Left ventricle myocardium inferior (tissue), 1 donor: ENCODE measurements around the gene IL18BP. TPM values are rescaled to one million over a fixed set of nuclear protein-coding genes. Genes with fewer than 3 reads are reported as not detected.

Experiments used
- DNase-seq: peaks from one replicate; pipeline ENCODE4 v3.0.0-alpha.2; 2020
- H3K27ac ChIP-seq: fragments of 200-600 bp; replicated peaks from 2 replicates; pipeline ENCODE4 v1.8.0; 2021
- H3K27me3 ChIP-seq: fragments of 200-600 bp; 2 replicates; pipeline ENCODE4 v1.8.0; 2021; ENCODE audit warnings: low read depth
- H3K36me3 ChIP-seq: fragments of 200-600 bp; 2 replicates; pipeline ENCODE4 v1.8.0; 2021
- H3K4me1 ChIP-seq: fragments of 200-600 bp; 2 replicates; pipeline ENCODE4 v1.8.0; 2021
- H3K4me3 ChIP-seq: fragments of 200-600 bp; 2 replicates; pipeline ENCODE4 v1.8.0; 2021; ENCODE audit warnings: mild to moderate bottlenecking, moderate library complexity
- H3K9me3 ChIP-seq: fragments of 200-600 bp; replicated peaks from 2 replicates; pipeline ENCODE4 v1.8.0; 2021
- intact Hi-C: fragments of 100-400 bp; cut with micrococcal nuclease; formaldehyde crosslinking; loops from one replicate; pipeline ENCODE4 v1.11.0; 2022
- total RNA-seq: library from RNA; stranded (reverse); fragmentation: NEBNext Ultra II Directional; extraction: Animal tissue kit (Norgen Biotek cat#: 25700); gene quantifications from one replicate; pipeline ENCODE4 v1.2.1, GENCODE V29; 2021
- TF ChIP-seq, protein P1 (sequence below): fragments of 200-600 bp; IDR thresholded peaks from 2 replicates; pipeline ENCODE4 v1.8.0; 2021; ENCODE audit warnings: antibody characterized with exemption, mild to moderate bottlenecking, borderline replicate concordance
- donor health status: DM: no; HTN: yes; CAD: no; lungs with severe emphysema.

The IL18BP gene
- total RNA-seq, 1 donor from 2014 or later: 4.9 TPM

DNA sequence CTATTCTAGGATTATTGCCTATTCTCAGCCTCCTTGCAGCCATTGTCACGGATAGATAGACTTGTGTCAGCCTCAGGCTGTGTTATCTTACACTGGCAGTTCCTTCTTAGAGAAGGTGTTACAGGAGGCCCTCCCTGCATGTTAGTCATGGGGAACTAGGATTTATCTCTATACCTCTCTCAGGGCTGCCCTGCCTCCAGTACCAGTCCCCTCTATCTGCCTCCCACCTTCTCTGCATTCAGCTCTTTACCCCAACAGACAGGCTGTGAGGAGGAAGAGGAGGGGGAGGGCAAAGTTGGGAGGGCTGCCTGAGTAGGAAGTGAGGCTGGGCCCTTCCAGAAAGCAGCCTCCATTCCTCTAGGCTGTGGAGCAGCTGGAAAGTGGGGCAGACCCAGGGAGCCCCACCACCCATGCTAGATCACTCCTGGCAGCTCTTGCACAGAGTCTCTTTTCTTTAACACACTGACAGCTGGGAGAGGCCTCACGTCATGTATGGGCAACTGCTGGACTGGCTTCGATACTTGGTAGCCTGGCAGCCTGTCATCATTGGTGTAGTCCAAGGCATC, 2.9 kb upstream of the IL18BP start:
- Histone ChIP-seq H3K27me3 (no peaks in the 10 kb centered on the region), H3K36me3 (peaks cover 15% of the 10 kb centered on the region), H3K9me3 (no peaks in the 10 kb centered on the region), H3K4me3 (no peak overlapping the region), H3K27ac (no peak overlapping the region), H3K4me1 (peaks cover 40% of the 10 kb centered on the region)
- TF ChIP-seq, protein P1, sequence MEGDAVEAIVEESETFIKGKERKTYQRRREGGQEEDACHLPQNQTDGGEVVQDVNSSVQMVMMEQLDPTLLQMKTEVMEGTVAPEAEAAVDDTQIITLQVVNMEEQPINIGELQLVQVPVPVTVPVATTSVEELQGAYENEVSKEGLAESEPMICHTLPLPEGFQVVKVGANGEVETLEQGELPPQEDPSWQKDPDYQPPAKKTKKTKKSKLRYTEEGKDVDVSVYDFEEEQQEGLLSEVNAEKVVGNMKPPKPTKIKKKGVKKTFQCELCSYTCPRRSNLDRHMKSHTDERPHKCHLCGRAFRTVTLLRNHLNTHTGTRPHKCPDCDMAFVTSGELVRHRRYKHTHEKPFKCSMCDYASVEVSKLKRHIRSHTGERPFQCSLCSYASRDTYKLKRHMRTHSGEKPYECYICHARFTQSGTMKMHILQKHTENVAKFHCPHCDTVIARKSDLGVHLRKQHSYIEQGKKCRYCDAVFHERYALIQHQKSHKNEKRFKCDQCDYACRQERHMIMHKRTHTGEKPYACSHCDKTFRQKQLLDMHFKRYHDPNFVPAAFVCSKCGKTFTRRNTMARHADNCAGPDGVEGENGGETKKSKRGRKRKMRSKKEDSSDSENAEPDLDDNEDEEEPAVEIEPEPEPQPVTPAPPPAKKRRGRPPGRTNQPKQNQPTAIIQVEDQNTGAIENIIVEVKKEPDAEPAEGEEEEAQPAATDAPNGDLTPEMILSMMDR: no peak
- DNase-seq: no peak
- intact Hi-C loops: no loop called here

DNA sequence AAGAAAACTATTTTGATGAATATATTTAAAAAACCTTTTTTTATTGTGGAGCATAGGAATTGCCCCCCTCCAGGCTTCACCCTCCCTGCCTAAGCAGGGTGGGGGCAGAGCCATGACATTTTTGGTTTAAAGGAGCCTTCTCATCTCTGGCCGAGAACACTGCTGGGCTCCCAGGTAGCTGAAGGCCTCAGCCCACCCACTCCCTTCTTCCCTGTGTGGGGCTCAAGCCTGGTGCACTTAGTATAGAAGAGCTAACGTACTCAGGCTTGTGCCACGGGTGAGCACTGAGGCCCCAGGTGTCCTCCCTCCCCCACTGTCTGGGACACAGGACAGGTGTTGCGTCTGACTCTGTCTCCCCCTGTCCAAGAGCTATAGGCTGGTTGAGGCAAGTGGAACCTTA, 2.2 kb upstream of the IL18BP start:
- no peak for DNase-seq
- Histone ChIP-seq H3K9me3 (no peaks in the 10 kb centered on the region), H3K27ac (no peak overlapping the region), H3K27me3 (no peaks in the 10 kb centered on the region), H3K4me1 (peaks cover 42% of the 10 kb centered on the region), H3K4me3 (no peak overlapping the region), H3K36me3 (peaks cover 14% of the 10 kb centered on the region)
- TF ChIP-seq, protein P1: no peak
- intact Hi-C loops: no loop called here

DNA sequence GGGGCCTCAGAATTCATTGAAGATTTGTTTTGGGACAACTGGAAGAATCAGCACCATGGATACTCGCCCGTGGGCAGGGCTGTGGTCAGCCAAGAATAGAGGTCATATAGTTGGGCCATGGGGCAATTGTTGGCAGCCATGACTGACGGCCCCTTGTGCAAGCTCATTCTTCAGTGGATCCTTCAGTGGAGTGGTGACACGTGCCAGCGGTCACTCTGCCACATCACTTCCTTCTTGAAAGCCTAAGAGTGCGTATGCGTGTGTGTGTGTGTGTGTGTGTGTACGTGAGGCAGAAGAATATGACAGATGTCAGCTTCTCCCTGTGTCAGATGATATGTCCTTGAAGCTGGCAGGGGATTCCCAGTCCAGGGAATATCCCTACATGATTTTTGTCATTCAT, 1.8 kb upstream of the IL18BP start:
- TF ChIP-seq, protein P1: no peak
- Histone ChIP-seq H3K36me3 (peaks cover 12% of the 10 kb centered on the region), H3K27ac (no peak overlapping the region), H3K9me3 (no peaks in the 10 kb centered on the region), H3K4me1 (peaks cover 42% of the 10 kb centered on the region), H3K27me3 (no peaks in the 10 kb centered on the region), H3K4me3 (no peak overlapping the region)
- intact Hi-C loops: no loop called here
- peak; percentile 66 for DNase-seq

DNA sequence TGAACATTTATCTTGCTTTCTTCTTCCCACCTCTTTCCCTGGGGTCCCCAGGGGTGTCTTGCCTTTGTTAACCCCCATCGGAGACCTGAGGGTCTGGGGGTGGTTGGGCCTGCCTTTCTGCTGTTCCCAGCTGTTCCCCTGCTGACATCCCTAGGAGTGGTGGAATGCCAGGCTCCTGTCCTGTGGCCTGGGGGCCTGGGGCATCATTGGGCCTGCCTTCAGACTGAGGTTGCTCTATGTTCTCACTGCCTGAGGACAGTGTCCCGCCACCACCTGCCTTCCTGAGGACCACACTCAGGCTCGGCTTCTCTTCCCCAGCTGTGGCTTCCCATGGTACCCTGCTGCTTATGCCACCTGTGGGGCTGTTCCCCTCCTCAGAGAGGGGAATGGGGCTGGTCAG, 1.1 kb upstream of the IL18BP start:
- no peak overlapping the region for H3K27ac ChIP-seq
- no peaks in the 10 kb centered on the region for H3K9me3 ChIP-seq
- no peak for DNase-seq
- intact Hi-C loops: no loop called here
- H3K4me1 ChIP-seq: peaks cover 46% of the 10 kb centered on the region
- TF ChIP-seq, protein P1: no peak
- peaks cover 16% of the 10 kb centered on the region for H3K36me3 ChIP-seq
- no peak overlapping the region for H3K4me3 ChIP-seq
- no peaks in the 10 kb centered on the region for H3K27me3 ChIP-seq

DNA sequence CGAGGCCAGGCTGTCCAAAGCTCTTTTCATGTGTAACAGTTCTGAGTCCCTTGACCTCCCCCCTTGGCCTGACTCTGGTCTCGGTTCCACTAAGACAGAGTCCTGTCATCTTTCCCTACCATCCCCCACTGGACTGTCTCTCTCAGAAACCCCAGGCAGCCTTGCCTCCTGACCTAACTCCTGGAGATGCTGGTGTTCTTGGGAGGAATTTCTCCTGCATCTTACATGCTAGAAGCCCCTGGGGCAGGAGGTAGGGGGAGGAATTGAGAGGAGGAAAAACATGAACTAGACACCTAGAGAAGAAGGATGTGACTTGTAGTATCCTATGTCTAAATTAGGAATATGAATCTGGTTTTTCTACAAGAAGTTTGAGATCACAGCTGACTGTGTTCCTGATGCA, 648 bp upstream of the IL18BP start:
- peak overlapping the region; percentile 82 for H3K27ac ChIP-seq

More for the DNA sequence above, 648 bp upstream of the IL18BP start:
- Histone ChIP-seq H3K9me3 (no peaks in the 10 kb centered on the region), H3K4me3 (no peak overlapping the region), H3K27me3 (no peaks in the 10 kb centered on the region), H3K4me1 (peaks cover 46% of the 10 kb centered on the region), H3K36me3 (peaks cover 21% of the 10 kb centered on the region)
- TF ChIP-seq, protein P1: no peak
- intact Hi-C loops: no loop called here
- no peak for DNase-seq
